Measurements from ENCODE around the gene KCNJ6.

The KCNJ6 gene

GRCh38 chr21:37699024-37699775 is 217.1 kb downstream of the KCNJ6 start:
- TF ChIP-seq, protein P1, sequence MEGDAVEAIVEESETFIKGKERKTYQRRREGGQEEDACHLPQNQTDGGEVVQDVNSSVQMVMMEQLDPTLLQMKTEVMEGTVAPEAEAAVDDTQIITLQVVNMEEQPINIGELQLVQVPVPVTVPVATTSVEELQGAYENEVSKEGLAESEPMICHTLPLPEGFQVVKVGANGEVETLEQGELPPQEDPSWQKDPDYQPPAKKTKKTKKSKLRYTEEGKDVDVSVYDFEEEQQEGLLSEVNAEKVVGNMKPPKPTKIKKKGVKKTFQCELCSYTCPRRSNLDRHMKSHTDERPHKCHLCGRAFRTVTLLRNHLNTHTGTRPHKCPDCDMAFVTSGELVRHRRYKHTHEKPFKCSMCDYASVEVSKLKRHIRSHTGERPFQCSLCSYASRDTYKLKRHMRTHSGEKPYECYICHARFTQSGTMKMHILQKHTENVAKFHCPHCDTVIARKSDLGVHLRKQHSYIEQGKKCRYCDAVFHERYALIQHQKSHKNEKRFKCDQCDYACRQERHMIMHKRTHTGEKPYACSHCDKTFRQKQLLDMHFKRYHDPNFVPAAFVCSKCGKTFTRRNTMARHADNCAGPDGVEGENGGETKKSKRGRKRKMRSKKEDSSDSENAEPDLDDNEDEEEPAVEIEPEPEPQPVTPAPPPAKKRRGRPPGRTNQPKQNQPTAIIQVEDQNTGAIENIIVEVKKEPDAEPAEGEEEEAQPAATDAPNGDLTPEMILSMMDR (IDR thresholded peaks at IDR 0.05; ENCODE audit: low read depth, low read length), result no peak
- no peak for TF ChIP-seq EZH2phosphoT487 (IDR thresholded peaks at IDR 0.05; ENCODE audit: low read depth)
- H3K9me3 ChIP-seq (ENCODE audit: insufficient read depth, low read length), result no peaks in the 10 kb centered on the region
- no peaks in the 10 kb centered on the region for H4K20me1 ChIP-seq (ENCODE audit: insufficient read depth, low read length)
- H3K9ac ChIP-seq (ENCODE audit: low read length), result no peak overlapping the region
- H3K79me2 ChIP-seq (ENCODE audit: low read length), result no peaks in the 10 kb centered on the region
- H2AFZ ChIP-seq (ENCODE audit: low read depth, low read length), result no peak overlapping the region
- H3K36me3 ChIP-seq (replicated peaks; ENCODE audit: low read depth, low read length), result no peaks in the 10 kb centered on the region
- H3K27me3 ChIP-seq (ENCODE audit: low read depth, low read length), result peaks cover 10% of the 10 kb centered on the region
- no peak overlapping the region for H3K4me2 ChIP-seq (ENCODE audit: low read length)
- no peak overlapping the region for H3K27ac ChIP-seq (ENCODE audit: low read length)
- no peak overlapping the region for H3K4me3 ChIP-seq (ENCODE audit: low read length)
- H3K4me1 ChIP-seq (ENCODE audit: low read length), result peaks cover 7% of the 10 kb centered on the region

GRCh38 chr21:37696936-37697335 is 219.3 kb downstream of the KCNJ6 start:
- Histone ChIP-seq H3K27me3 (ENCODE audit: low read depth, low read length) (peaks cover 10% of the 10 kb centered on the region), H3K4me2 (ENCODE audit: low read length) (no peak overlapping the region), H3K4me1 (ENCODE audit: low read length) (peaks cover 7% of the 10 kb centered on the region), H3K9ac (ENCODE audit: low read length) (no peak overlapping the region), H4K20me1 (ENCODE audit: insufficient read depth, low read length) (no peaks in the 10 kb centered on the region), H3K9me3 (ENCODE audit: insufficient read depth, low read length) (no peaks in the 10 kb centered on the region), H3K4me3 (ENCODE audit: low read length) (no peak overlapping the region), H2AFZ (ENCODE audit: low read depth, low read length) (no peak overlapping the region), H3K79me2 (ENCODE audit: low read length) (no peaks in the 10 kb centered on the region), H3K36me3 (replicated peaks; ENCODE audit: low read depth, low read length) (no peaks in the 10 kb centered on the region), H3K27ac (ENCODE audit: low read length) (no peak overlapping the region)
- TF ChIP-seq, protein P1 (IDR thresholded peaks at IDR 0.05; ENCODE audit: low read depth, low read length), result no peak
- TF ChIP-seq EZH2phosphoT487 (IDR thresholded peaks at IDR 0.05; ENCODE audit: low read depth), result no peak

DNA sequence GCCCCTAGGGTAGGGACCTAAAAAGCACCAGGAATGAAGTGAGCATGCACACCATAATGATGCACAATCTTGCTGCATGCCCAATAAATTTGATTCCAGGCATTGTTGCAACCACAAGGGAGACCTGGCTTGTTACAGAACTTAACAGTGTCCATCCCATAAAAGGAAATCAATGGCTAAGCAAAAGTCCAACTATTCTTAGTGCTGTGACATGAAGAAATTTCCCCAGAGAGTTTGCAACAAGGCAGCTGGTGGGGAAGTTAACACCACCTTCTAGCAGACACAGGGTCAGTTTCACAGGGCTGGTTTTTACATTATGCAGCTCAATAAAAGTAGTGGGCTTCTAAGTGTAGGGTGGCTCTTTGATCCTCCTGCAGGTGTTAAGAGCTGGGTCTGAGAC is 221.1 kb downstream of the KCNJ6 start:
- peaks cover 10% of the 10 kb centered on the region for H3K27me3 ChIP-seq (ENCODE audit: low read depth, low read length)
- no peak overlapping the region for H3K9ac ChIP-seq (ENCODE audit: low read length)
- H4K20me1 ChIP-seq (ENCODE audit: insufficient read depth, low read length), result no peaks in the 10 kb centered on the region
- no peaks in the 10 kb centered on the region for H3K9me3 ChIP-seq (ENCODE audit: insufficient read depth, low read length)
- H3K4me2 ChIP-seq (ENCODE audit: low read length), result no peak overlapping the region
- no peak overlapping the region for H3K4me3 ChIP-seq (ENCODE audit: low read length)
- no peaks in the 10 kb centered on the region for H3K36me3 ChIP-seq (replicated peaks; ENCODE audit: low read depth, low read length)
- no peaks in the 10 kb centered on the region for H3K4me1 ChIP-seq (ENCODE audit: low read length)
- no peaks in the 10 kb centered on the region for H3K79me2 ChIP-seq (ENCODE audit: low read length)
- no peak overlapping the region for H2AFZ ChIP-seq (ENCODE audit: low read depth, low read length)
- no peak overlapping the region for H3K27ac ChIP-seq (ENCODE audit: low read length)
- TF ChIP-seq, protein P1 (IDR thresholded peaks at IDR 0.05; ENCODE audit: low read depth, low read length), result no peak
- TF ChIP-seq EZH2phosphoT487 (IDR thresholded peaks at IDR 0.05; ENCODE audit: low read depth), result no peak

DNA sequence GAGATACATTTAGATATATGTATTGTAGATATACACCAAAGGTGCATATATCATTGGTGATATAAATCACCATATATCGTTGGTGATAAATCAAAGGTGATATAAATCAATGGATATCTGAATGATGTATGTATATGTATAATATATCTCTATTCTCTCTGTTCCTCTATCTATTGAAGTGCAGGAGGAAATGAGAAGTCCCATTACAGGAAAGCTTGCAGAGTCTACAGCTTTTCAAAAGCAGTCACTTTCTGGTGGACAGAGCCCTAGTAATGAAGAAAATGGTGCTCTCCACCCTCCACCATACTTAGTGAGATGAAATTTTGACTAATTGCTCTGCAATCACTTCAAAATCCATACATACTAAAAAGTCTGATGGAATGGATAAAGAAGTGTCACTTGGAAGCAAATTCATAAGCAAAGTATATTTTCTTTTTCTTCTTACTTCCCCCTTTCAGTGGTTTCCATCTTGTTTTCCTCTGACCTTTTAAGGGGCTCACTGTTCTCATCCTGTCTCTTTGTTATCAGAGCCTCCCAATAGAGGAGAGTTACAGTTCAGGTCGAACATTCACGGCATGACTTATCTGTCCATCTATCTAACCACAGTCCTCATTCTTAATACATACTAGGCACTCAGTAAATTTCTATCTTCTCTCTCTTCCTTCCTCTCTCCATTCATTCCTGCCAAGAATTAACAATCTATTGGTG is 227.2 kb downstream of the KCNJ6 start:
- Histone ChIP-seq H3K4me2 (ENCODE audit: low read length) (peak overlapping the region; percentile 46), H3K27me3 (ENCODE audit: low read depth, low read length) (no peaks in the 10 kb centered on the region), H3K4me1 (ENCODE audit: low read length) (peaks cover 14% of the 10 kb centered on the region), H2AFZ (ENCODE audit: low read depth, low read length) (no peak overlapping the region), H3K9me3 (ENCODE audit: insufficient read depth, low read length) (no peaks in the 10 kb centered on the region), H3K4me3 (ENCODE audit: low read length) (no peak overlapping the region), H3K27ac (ENCODE audit: low read length) (no peak overlapping the region), H3K9ac (ENCODE audit: low read length) (no peak overlapping the region), H4K20me1 (ENCODE audit: insufficient read depth, low read length) (no peaks in the 10 kb centered on the region), H3K36me3 (replicated peaks; ENCODE audit: low read depth, low read length) (no peaks in the 10 kb centered on the region), H3K79me2 (ENCODE audit: low read length) (no peaks in the 10 kb centered on the region)
- no peak for TF ChIP-seq EZH2phosphoT487 (IDR thresholded peaks at IDR 0.05; ENCODE audit: low read depth)
- TF ChIP-seq, protein P1 (IDR thresholded peaks at IDR 0.05; ENCODE audit: low read depth, low read length), result no peak
